ENCODE results near the gene CDRT15. TPM values are rescaled to one million over a fixed set of nuclear protein-coding genes. Genes with fewer than 3 reads are reported as not detected.

CDRT15 gene
- total RNA-seq, 4 donors from 2014 or later: not detected

DNA sequence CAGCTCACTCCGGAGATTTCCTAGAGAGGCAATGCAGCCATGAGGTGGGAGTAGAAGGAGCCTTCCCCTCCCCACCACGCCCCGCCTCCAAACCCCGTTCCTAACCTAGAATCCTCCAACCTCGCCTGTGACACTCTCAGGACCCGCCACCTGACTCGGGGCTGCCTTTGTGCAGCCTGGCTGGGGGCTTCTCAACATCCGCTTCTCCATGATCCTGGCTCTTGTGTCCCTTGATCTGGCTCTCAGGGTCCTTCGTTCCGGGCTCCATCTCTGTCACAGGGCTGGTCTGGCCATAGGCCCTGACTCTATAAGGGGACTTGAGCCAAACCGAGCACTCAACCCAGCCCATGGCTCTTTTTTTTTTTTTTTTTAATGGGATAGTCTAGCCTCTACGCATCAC is 24.3 kb downstream of the CDRT15 start:
- TF ChIP-seq EP300 (IDR thresholded peaks at IDR 0.05; ENCODE audit: low read depth): no peak
- TF ChIP-seq, protein P1, sequence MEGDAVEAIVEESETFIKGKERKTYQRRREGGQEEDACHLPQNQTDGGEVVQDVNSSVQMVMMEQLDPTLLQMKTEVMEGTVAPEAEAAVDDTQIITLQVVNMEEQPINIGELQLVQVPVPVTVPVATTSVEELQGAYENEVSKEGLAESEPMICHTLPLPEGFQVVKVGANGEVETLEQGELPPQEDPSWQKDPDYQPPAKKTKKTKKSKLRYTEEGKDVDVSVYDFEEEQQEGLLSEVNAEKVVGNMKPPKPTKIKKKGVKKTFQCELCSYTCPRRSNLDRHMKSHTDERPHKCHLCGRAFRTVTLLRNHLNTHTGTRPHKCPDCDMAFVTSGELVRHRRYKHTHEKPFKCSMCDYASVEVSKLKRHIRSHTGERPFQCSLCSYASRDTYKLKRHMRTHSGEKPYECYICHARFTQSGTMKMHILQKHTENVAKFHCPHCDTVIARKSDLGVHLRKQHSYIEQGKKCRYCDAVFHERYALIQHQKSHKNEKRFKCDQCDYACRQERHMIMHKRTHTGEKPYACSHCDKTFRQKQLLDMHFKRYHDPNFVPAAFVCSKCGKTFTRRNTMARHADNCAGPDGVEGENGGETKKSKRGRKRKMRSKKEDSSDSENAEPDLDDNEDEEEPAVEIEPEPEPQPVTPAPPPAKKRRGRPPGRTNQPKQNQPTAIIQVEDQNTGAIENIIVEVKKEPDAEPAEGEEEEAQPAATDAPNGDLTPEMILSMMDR (IDR thresholded peaks at IDR 0.05): no peak
- TF ChIP-seq POLR2AphosphoS5 (IDR thresholded peaks at IDR 0.05): no peak
- in situ Hi-C loops (cut with MboI; ENCODE audit: low pct_ligation_motif_present in 1 of 4, low pct_unique_long_range_greater_than_20kb in 1 of 4, low sequenced_read_pairs in 3 of 4) (no loop called here), intact Hi-C loops (cut with DNase I; ENCODE audit: low total_unique reads) (no loop called here)
- peaks cover 0 to 4% (median 0%) of the 10 kb centered on the region in 4 donors for H3K36me3 ChIP-seq
- 98 to 100% methylated on average over 2 to 12 of the region's 12 CpGs for WGBS, 2 donors (ENCODE audit: low coverage in 1 of 2)
- no peaks in the 10 kb centered on the region for H3K9me3 ChIP-seq
- no peak for DNase-seq
- H3K4me3 ChIP-seq: no peak overlapping the region
- no peak overlapping the region for H3K27ac ChIP-seq
- H3K4me1 ChIP-seq: no peaks in the 10 kb centered on the region
- no peaks in the 10 kb centered on the region for H3K27me3 ChIP-seq

GRCh38 chr17:14211801-14212200 is 24.9 kb downstream of the CDRT15 start:
- WGBS, 2 donors (ENCODE audit: low coverage in 1 of 2): 74 to 75% methylated on average over 2 to 17 of the region's 17 CpGs
- intact Hi-C loops (cut with DNase I; ENCODE audit: low total_unique reads) (no loop called here), in situ Hi-C loops (cut with MboI; ENCODE audit: low pct_ligation_motif_present in 1 of 4, low pct_unique_long_range_greater_than_20kb in 1 of 4, low sequenced_read_pairs in 3 of 4) (no loop called here)
- no peak for DNase-seq
- H3K27ac ChIP-seq: no peak overlapping the region
- H3K9me3 ChIP-seq: no peaks in the 10 kb centered on the region
- no peaks in the 10 kb centered on the region for H3K4me1 ChIP-seq
- no peaks in the 10 kb centered on the region for H3K27me3 ChIP-seq
- no peak overlapping the region for H3K4me3 ChIP-seq
- peaks cover 0 to 8% (median 2%) of the 10 kb centered on the region in 4 donors for H3K36me3 ChIP-seq
- TF ChIP-seq, protein P1 (IDR thresholded peaks at IDR 0.05): peak in 3 of 5 experiments; percentile 10 to 24 (median 11)
- no peak for TF ChIP-seq EP300 (IDR thresholded peaks at IDR 0.05; ENCODE audit: low read depth)

GRCh38 chr17:14211246-14211645 is 25.4 kb downstream of the CDRT15 start:
- in situ Hi-C loops (cut with MboI; ENCODE audit: low pct_ligation_motif_present in 1 of 4, low pct_unique_long_range_greater_than_20kb in 1 of 4, low sequenced_read_pairs in 3 of 4) (no loop called here), intact Hi-C loops (cut with DNase I; ENCODE audit: low total_unique reads) (no loop called here)
- Histone ChIP-seq H3K27ac (no peak overlapping the region), H3K4me1 (peaks cover 0 to 2% (median 0%) of the 10 kb centered on the region in 4 donors), H3K36me3 (peaks cover 0 to 9% (median 2%) of the 10 kb centered on the region in 4 donors), H3K9me3 (no peaks in the 10 kb centered on the region), H3K4me3 (no peak overlapping the region), H3K27me3 (no peaks in the 10 kb centered on the region)
- DNase-seq: no peak
- TF ChIP-seq, protein P1 (IDR thresholded peaks at IDR 0.05): no peak
- TF ChIP-seq EP300 (IDR thresholded peaks at IDR 0.05; ENCODE audit: low read depth) (no peak), POLR2AphosphoS5 (IDR thresholded peaks at IDR 0.05) (no peak), POLR2A (IDR thresholded peaks at IDR 0.05) (no peak)
- WGBS, 2 donors (ENCODE audit: low coverage in 1 of 2): 67 to 84% methylated on average over 1 to 4 of the region's 4 CpGs

DNA sequence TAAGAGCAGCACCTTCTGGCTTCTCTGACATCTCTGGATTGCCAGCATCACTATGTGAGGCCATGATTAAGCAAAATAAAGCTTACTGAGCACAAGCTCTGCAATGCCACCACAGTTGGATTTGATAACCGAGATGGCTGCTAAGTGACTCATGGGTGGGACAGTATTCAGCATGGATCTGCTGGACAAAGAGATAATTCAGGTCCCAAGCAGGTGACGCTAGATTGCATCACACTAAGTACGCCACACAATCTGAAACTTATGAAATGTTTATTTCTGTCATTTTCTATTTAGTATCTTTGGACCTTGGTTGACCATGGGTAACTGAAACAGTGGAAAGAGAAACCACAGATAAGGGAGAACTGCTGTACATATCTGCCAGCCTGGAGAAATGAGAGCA is 27.4 kb downstream of the CDRT15 start:
- Histone ChIP-seq H3K4me1 (peaks cover 0 to 7% (median 0%) of the 10 kb centered on the region in 4 donors), H3K9me3 (no peaks in the 10 kb centered on the region), H3K27me3 (no peaks in the 10 kb centered on the region), H3K36me3 (peaks cover 0 to 9% (median 2%) of the 10 kb centered on the region in 4 donors), H3K4me3 (no peak overlapping the region), H3K27ac (no peak overlapping the region)
- intact Hi-C loops (cut with DNase I; ENCODE audit: low total_unique reads): no loop called here
- DNase-seq: no peak
- TF ChIP-seq EP300 (IDR thresholded peaks at IDR 0.05; ENCODE audit: low read depth): no peak
- no peak for TF ChIP-seq POLR2AphosphoS5 (IDR thresholded peaks at IDR 0.05)
- TF ChIP-seq POLR2A (IDR thresholded peaks at IDR 0.05): no peak
- TF ChIP-seq, protein P1 (IDR thresholded peaks at IDR 0.05): no peak
- WGBS, 2 donors (ENCODE audit: low coverage in 1 of 2): 92 to 100% methylated on average over 2 to 3 of the region's 3 CpGs
- in situ Hi-C loops (cut with MboI; ENCODE audit: low pct_ligation_motif_present in 1 of 4, low pct_unique_long_range_greater_than_20kb in 1 of 4, low sequenced_read_pairs in 3 of 4): no loop called here
